HepG2 (cell line): ENCODE results near the gene NXPH4. TPM values are rescaled to one million over a fixed set of nuclear protein-coding genes. Genes with fewer than 3 reads are reported as not detected.

ENCODE experiments used
- AGO1 ChIP-seq: fragments of 200-400 bp; formaldehyde crosslinking; IDR thresholded peaks from 2 replicates; pipeline ENCODE4 v1.6.1; 2017; ENCODE audit warnings: mild to moderate bottlenecking, low read depth, low read length, moderate library complexity; ENCODE audit not compliant: poor library complexity, severe bottlenecking
- AGO2 ChIP-seq: fragments of 200-400 bp; formaldehyde crosslinking; optimal IDR thresholded peaks from 2 replicates; pipeline ENCODE3; 2017; ENCODE audit warnings: mild to moderate bottlenecking, low read depth, low read length, moderate library complexity
- BRD4 ChIP-seq: sonication (generic); formaldehyde crosslinking; IDR thresholded peaks from 2 replicates; pipeline ENCODE4 v1.4.0; 2020; ENCODE audit warnings: missing genetic modification reagents
- FOXO1 ChIP-seq: sonication (generic); formaldehyde crosslinking; IDR thresholded peaks from 2 replicates; pipeline ENCODE4 v1.4.0; 2020; ENCODE audit warnings: missing genetic modification reagents
- HNRNPLL ChIP-seq: fragments of 200-400 bp; formaldehyde crosslinking; IDR thresholded peaks from 2 replicates; pipeline ENCODE4 v1.6.1; 2017; ENCODE audit warnings: mild to moderate bottlenecking, low read depth, low read length; ENCODE audit not compliant: poor library complexity, severe bottlenecking
- IKZF4 ChIP-seq: sonication (generic); formaldehyde crosslinking; IDR thresholded peaks from 2 replicates; pipeline ENCODE4 v1.5.1; 2020; ENCODE audit warnings: borderline replicate concordance, mild to moderate bottlenecking, low read depth, missing genetic modification reagents; ENCODE audit errors: not compliant biosample characterization
- MAFK ChIP-seq, 2 experiments: IDR thresholded peaks in 1 of 2; conservative IDR thresholded peaks in 1 of 2; 2 replicates each; pipeline ENCODE4 v1.6.1; 2011; ENCODE audit warnings: improper control_type of control experiment in 2 of 2, low read length in 2 of 2
- NFKB2 ChIP-seq: sonication (generic); formaldehyde crosslinking; IDR thresholded peaks from 2 replicates; pipeline ENCODE4 v1.4.0; 2020; ENCODE audit warnings: missing genetic modification reagents, borderline replicate concordance
- NKX3-1 ChIP-seq: sonication (generic); formaldehyde crosslinking; IDR thresholded peaks from 2 replicates; pipeline ENCODE4 v1.5.0; 2020; ENCODE audit warnings: missing genetic modification reagents
- PCBP1 ChIP-seq: fragments of 200-400 bp; formaldehyde crosslinking; IDR thresholded peaks from 2 replicates; pipeline ENCODE4 v1.6.1; 2017; ENCODE audit warnings: mild to moderate bottlenecking, low read depth, low read length, borderline replicate concordance
- POLR2A ChIP-seq, 2 experiments: IDR thresholded peaks; 2 replicates each; pipeline ENCODE4 v1.6.1; 2011; ENCODE audit warnings: low read depth in 2 of 2, low read length in 2 of 2, mild to moderate bottlenecking in 1 of 2, moderate library complexity in 1 of 2; ENCODE audit not compliant: insufficient read depth in 1 of 2
- RAD21 ChIP-seq: fragments of 450-650 bp; formaldehyde crosslinking; IDR thresholded peaks from 2 replicates; pipeline ENCODE4 v1.5.0; 2020; ENCODE audit warnings: mild to moderate bottlenecking
- RARA ChIP-seq: IDR thresholded peaks from 2 replicates; pipeline ENCODE4 v1.6.1; 2016; ENCODE audit warnings: missing genetic modification reagents, missing compliant biosample characterization
- SNRNP70 ChIP-seq: fragments of 200-400 bp; formaldehyde crosslinking; IDR thresholded peaks from 2 replicates; pipeline ENCODE4 v1.6.1; 2017; ENCODE audit warnings: mild to moderate bottlenecking, low read depth, low read length, moderate library complexity
- SOX5 ChIP-seq: IDR thresholded peaks from 2 replicates; pipeline ENCODE4 v1.6.1; 2016; ENCODE audit warnings: borderline replicate concordance
- XRCC5 ChIP-seq: fragments of 200-400 bp; formaldehyde crosslinking; optimal IDR thresholded peaks from 2 replicates; pipeline ENCODE3; 2017; ENCODE audit warnings: mild to moderate bottlenecking, low read length
- ZFP37 ChIP-seq: sonication (generic); formaldehyde crosslinking; IDR thresholded peaks from 2 replicates; pipeline ENCODE4 v1.4.0; 2020; ENCODE audit warnings: missing genetic modification reagents, borderline replicate concordance
- ZFYVE20 ChIP-seq: sonication (generic); formaldehyde crosslinking; IDR thresholded peaks from 2 replicates; pipeline ENCODE4 v1.8.0; 2023; ENCODE audit warnings: low read depth, mild to moderate bottlenecking, moderate library complexity, missing genetic modification reagents, borderline replicate concordance
- ZNF232 ChIP-seq: sonication (generic); formaldehyde crosslinking; IDR thresholded peaks from 2 replicates; pipeline ENCODE4 v1.4.0; 2020; ENCODE audit warnings: missing genetic modification reagents, borderline replicate concordance
- polyA plus RNA-seq, 8 experiments: library from polyadenylated mRNA; depleted of rRNA in 3 of 8; stranded (reverse) in 7 of 8; unstranded in 1 of 8; fragments of >200 nt; fragmentation: Illumina TruSeq in 4 of 8; extraction: Trizol in 4 of 8; gene quantifications; 2 replicates each; pipeline versions ENCODE4 v1.2.1 to v1.2.3, GENCODE V29; 2011 to 2016; ENCODE audit warnings: low read depth in 4 of 8, missing spikeins in 1 of 8, mixed read lengths in 1 of 8; ENCODE audit not compliant: insufficient read depth in 1 of 8
- total RNA-seq, 5 experiments: library from RNA; depleted of rRNA; stranded (reverse); fragments of >200 nt; fragmentation: Illumina TruSeq; extraction: Trizol; gene quantifications; 2 replicates each; pipeline ENCODE4 v1.2.3, GENCODE V29; 2016; ENCODE audit warnings: low read depth in 1 of 5
- TF ChIP-seq, protein P1 (sequence below): sonication (generic); formaldehyde crosslinking; IDR thresholded peaks from 2 replicates; pipeline ENCODE4 v1.5.1; 2020; ENCODE audit warnings: mild to moderate bottlenecking, missing genetic modification reagents, moderate library complexity
- TF ChIP-seq, protein P2 (sequence below): sonication (generic); formaldehyde crosslinking; IDR thresholded peaks from 2 replicates; pipeline ENCODE4 v1.9.0; 2022; ENCODE audit warnings: missing genetic modification reagents, mild to moderate bottlenecking, borderline replicate concordance
- TF ChIP-seq, protein P3 (sequence below): IDR thresholded peaks from 2 replicates; pipeline ENCODE4 v1.4.0; 2020; ENCODE audit warnings: mild to moderate bottlenecking, missing genetic modification reagents

Gene NXPH4
- total and polyA plus RNA-seq, 2 of the 13 experiments (the other 11 are each of a cell fraction or from before 2014, with no cell fraction given) = 0.13 TPM; not detected in 1

DNA sequence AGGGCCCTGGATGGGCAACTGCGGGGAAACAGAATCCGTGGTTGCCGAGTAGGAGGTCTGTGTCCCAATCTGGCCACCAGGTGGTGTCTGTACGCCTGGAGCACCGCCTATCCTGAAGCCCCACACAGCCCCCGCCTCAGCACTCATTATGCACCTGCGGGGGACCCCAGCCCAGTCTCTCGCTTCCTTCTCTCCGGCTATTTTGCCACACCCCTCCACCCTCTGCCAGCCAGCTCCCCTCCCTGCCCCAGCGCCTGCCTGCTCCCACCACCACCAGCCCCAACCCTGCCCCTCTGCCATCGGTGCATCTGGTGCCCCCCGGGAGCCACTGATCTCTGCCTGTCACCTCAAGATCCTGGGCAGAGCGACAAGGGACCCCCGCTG lies 2.2 kb upstream of the NXPH4 start (continued):
- TF ChIP-seq AGO1 (peak; percentile 95), ZNF232 (CRISPR knock-in tag) (no peak), PCBP1 (0 out of 2 replicates have a peak, but pooled peaks have one; percentile 64), NFKB2 (CRISPR knock-in tag) (no peak), HNRNPLL (peak; percentile 22), IKZF4 (no peak), ZFYVE20 (no peak), SNRNP70 (no peak), BRD4 (no peak), RARA (CRISPR knock-in tag) (no peak), XRCC5 (peak; percentile 45), AGO2 (peak; percentile 84), SOX5 (CRISPR knock-in tag) (no peak), NKX3-1 (CRISPR knock-in tag) (no peak), RAD21 (CRISPR knock-in tag) (peak; percentile 70), MAFK (conservative IDR thresholded peaks at IDR 0.05 in 1 of 2, IDR thresholded peaks at IDR 0.05 in 1 of 2; ENCODE audit: low read length in 2 of 2) (no peak), FOXO1 (CRISPR knock-in tag) (no peak), ZFP37 (CRISPR knock-in tag) (no peak), POLR2A (IDR thresholded peaks at IDR 0.05; ENCODE audit: insufficient read depth in 1 of 2, low read depth in 2 of 2, low read length in 2 of 2) (peak in 1 of 2 experiments; percentile 29; a peak in 1 of 4 replicates)
- TF ChIP-seq, protein P1, sequence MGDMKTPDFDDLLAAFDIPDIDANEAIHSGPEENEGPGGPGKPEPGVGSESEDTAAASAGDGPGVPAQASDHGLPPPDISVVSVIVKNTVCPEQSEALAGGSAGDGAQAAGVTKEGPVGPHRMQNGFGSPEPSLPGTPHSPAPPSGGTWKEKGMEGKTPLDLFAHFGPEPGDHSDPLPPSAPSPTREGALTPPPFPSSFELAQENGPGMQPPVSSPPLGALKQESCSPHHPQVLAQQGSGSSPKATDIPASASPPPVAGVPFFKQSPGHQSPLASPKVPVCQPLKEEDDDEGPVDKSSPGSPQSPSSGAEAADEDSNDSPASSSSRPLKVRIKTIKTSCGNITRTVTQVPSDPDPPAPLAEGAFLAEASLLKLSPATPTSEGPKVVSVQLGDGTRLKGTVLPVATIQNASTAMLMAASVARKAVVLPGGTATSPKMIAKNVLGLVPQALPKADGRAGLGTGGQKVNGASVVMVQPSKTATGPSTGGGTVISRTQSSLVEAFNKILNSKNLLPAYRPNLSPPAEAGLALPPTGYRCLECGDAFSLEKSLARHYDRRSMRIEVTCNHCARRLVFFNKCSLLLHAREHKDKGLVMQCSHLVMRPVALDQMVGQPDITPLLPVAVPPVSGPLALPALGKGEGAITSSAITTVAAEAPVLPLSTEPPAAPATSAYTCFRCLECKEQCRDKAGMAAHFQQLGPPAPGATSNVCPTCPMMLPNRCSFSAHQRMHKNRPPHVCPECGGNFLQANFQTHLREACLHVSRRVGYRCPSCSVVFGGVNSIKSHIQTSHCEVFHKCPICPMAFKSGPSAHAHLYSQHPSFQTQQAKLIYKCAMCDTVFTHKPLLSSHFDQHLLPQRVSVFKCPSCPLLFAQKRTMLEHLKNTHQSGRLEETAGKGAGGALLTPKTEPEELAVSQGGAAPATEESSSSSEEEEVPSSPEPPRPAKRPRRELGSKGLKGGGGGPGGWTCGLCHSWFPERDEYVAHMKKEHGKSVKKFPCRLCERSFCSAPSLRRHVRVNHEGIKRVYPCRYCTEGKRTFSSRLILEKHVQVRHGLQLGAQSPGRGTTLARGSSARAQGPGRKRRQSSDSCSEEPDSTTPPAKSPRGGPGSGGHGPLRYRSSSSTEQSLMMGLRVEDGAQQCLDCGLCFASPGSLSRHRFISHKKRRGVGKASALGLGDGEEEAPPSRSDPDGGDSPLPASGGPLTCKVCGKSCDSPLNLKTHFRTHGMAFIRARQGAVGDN (CRISPR knock-in tag) = peak; percentile 18; the same call in 1 of the 2 replicates
- TF ChIP-seq, protein P2, sequence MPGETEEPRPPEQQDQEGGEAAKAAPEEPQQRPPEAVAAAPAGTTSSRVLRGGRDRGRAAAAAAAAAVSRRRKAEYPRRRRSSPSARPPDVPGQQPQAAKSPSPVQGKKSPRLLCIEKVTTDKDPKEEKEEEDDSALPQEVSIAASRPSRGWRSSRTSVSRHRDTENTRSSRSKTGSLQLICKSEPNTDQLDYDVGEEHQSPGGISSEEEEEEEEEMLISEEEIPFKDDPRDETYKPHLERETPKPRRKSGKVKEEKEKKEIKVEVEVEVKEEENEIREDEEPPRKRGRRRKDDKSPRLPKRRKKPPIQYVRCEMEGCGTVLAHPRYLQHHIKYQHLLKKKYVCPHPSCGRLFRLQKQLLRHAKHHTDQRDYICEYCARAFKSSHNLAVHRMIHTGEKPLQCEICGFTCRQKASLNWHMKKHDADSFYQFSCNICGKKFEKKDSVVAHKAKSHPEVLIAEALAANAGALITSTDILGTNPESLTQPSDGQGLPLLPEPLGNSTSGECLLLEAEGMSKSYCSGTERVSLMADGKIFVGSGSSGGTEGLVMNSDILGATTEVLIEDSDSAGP (CRISPR knock-in tag) = 0 out of 2 replicates have a peak, but pooled peaks have one; percentile 23
- TF ChIP-seq, protein P3, sequence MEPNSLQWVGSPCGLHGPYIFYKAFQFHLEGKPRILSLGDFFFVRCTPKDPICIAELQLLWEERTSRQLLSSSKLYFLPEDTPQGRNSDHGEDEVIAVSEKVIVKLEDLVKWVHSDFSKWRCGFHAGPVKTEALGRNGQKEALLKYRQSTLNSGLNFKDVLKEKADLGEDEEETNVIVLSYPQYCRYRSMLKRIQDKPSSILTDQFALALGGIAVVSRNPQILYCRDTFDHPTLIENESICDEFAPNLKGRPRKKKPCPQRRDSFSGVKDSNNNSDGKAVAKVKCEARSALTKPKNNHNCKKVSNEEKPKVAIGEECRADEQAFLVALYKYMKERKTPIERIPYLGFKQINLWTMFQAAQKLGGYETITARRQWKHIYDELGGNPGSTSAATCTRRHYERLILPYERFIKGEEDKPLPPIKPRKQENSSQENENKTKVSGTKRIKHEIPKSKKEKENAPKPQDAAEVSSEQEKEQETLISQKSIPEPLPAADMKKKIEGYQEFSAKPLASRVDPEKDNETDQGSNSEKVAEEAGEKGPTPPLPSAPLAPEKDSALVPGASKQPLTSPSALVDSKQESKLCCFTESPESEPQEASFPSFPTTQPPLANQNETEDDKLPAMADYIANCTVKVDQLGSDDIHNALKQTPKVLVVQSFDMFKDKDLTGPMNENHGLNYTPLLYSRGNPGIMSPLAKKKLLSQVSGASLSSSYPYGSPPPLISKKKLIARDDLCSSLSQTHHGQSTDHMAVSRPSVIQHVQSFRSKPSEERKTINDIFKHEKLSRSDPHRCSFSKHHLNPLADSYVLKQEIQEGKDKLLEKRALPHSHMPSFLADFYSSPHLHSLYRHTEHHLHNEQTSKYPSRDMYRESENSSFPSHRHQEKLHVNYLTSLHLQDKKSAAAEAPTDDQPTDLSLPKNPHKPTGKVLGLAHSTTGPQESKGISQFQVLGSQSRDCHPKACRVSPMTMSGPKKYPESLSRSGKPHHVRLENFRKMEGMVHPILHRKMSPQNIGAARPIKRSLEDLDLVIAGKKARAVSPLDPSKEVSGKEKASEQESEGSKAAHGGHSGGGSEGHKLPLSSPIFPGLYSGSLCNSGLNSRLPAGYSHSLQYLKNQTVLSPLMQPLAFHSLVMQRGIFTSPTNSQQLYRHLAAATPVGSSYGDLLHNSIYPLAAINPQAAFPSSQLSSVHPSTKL (CRISPR knock-in tag) = no peak
